Activated effector memory CD4-positive, alpha-beta T cell treated with anti-CD3 and anti-CD28 coated beads, Interleukin-2, amount 50 U/mL, for 16 hours (primary cell): ENCODE data around the gene TAGLN.

Experiments
- DNase-seq: peaks from one replicate; pipeline ENCODE4 v3.0.0-alpha.2; 2020

TAGLN gene

DNA sequence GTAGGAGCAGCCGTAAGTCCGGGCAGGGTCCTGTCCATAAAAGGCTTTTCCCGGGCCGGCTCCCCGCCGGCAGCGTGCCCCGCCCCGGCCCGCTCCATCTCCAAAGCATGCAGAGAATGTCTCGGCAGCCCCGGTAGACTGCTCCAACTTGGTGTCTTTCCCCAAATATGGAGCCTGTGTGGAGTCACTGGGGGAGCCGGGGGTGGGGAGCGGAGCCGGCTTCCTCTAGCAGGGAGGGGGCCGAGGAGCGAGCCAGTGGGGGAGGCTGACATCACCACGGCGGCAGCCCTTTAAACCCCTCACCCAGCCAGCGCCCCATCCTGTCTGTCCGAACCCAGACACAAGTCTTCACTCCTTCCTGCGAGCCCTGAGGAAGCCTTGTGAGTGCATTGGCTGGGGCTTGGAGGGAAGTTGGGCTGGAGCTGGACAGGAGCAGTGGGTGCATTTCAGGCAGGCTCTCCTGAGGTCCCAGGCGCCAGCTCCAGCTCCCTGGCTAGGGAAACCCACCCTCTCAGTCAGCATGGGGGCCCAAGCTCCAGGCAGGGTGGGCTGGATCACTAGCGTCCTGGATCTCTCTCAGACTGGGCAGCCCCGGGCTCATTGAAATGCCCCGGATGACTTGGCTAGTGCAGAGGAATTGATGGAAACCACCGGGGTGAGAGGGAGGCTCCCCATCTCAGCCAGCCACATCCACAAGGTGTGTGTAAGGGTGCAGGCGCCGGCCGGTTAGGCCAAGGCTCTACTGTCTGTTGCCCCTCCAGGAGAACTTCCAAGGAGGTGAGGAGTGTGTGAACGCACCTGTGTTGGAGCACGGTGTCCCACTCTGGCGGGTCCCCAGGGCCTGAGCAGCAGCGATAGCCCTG, at the start of gene TAGLN:
Gene TAGLN, plus strand, starts transcription at position 318 of the 863 bp plus-strand sequence. CDS start 3,644 bp downstream, outside the sequence.
- DNase-seq, result no peak

DNA sequence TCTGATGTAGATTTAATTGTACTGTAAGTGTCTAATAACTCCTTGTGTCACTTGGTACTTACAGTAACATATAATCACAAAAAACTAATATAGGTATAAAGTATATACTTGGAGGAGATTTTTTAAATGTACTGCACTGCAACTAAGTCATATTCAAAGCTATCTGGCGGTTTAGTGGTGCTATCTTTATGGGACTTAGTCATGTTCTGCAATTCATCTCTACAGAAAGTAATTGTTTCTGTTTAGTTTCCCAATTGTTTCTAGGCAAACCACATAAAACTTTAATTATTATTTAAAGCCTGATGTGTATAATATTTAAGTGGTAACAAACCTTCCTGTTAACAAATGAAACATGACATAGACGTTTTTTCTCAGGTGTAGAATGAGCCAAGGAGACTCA, 47.1 kb upstream of the TAGLN start:
- no peak for DNase-seq

DNA sequence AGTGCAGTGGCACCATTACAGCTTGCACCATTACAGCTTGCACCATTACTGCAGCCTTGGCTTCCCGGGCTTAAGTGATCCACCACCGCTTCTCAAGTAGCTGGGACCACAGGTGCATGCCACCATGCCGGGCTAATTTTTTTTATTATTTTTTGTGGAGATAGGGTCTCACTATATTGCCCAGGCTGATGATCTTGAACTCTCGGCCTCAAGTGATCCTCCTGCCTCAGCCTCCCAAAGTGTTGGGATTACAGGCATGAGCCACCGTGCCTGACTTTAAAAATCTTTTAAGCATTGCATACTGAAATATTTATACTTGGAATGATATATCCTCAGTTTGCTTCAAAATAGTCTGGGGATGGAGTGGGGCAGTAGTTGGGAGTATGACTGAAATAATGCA, 44.7 kb upstream of the TAGLN start:
- DNase-seq, result no peak

DNA sequence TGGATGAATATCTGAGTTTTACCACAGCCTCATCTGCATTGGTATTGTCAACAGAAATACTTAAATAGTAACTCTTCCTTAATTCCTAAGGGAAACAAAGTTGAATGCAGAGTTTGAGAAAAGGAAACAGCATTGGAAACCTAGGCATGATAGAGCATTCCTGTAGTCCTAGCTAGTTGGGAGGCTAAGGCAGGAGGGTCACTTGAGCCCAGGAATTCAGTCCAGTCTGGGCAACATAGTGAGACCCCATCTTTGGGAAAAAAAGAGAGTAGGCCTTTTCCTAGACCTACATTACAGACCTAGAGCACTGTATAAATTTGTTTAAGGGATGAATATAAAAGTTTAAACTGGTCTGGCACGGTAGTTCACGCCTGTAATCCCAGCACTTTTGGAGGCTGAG, 41.7 kb upstream of the TAGLN start:
- DNase-seq, result no peak

DNA sequence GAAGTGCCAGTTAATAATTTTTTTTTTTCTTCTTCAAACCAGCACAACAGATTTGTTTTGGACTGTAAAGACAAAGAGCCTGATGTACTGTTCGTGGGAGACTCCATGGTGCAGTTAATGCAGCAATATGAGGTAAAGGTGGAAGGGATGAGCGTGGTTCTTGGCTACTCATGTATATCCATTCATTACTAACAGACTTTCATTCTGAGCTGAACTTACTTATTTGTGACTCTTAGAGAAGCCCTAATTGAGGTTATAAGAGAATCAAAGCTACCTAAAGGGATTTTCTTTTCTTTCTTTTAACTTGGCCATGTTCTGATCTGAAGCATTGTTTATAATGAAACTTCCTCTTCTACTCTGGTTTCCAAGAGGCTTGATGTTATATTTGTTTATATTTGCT, 39.3 kb upstream of the TAGLN start:
- DNase-seq, result no peak

DNA sequence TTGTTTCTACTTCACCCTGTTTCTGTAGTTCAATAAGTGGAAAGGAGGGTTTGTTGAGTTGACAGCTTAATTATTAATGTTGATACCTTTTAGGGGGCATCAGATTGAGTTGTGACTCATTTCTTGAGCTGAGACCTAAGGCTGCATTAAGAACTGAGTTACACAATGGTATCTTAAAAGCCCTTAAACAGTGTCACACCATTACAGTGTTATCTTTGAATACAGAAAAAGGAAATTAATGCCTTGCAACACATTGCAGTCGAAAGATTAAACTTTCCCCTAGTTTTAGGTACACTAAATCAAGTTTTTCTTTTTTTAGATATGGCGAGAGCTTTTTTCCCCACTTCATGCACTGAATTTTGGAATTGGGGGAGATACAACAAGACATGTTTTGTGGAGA, 38.3 kb upstream of the TAGLN start:
- no peak for DNase-seq

DNA sequence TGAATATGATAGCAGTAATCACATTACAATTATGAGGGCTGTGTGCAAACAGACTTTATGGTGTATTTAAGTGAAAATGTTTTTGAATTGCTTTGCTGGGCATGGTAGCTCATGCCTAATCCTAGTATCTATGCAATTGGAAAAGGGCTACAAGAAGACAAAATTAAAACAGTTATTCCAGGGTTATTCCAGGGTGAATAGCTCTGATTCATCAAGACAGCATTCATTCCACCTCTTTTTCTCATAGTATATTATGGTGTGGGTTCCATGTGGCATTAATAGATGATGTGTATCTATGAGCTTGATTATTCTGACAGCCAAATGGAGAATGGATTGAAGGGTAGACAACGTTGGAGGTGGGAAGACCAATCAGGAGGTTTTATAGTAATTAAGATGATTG, 32.7 kb upstream of the TAGLN start:
- DNase-seq, result no peak

DNA sequence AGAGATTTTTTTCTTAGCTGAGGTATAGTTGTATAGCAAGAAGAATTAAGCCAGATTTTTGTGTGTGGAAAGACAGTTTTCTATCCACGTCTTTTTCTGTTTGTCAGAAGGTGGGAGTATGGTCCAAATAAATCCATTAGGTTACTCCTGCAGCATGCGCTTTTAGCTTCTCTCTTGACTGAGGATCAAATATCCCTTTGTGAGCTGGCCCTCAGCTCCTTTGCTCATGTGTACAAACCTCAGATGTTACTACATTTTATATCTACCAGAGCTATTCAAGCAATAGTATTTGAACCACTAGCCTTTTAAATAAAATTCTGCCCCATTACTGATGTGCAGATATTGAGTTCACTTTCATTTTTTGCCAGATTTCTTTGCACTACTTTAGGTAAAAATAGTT, 29.4 kb upstream of the TAGLN start:
- no peak for DNase-seq

DNA sequence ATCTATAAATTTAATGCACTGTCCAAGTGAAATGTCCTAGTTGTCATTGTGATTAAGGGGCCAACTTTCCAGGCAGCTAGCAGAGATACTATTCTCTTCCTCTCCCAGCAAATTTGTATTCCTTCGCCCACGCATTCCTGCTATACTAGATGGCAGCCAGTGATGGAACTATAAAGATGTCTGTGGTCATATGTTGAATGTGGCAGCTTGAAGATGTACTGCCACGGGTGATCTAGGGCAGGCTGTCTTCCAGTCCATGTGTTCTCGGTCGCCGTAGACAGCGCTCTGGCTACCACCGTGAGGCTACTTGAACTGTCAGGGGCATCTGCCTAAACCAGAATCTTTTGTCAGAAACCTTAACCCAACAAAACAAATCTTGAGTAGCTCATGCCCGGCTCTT, 29.0 kb upstream of the TAGLN start:
- no peak for DNase-seq

DNA sequence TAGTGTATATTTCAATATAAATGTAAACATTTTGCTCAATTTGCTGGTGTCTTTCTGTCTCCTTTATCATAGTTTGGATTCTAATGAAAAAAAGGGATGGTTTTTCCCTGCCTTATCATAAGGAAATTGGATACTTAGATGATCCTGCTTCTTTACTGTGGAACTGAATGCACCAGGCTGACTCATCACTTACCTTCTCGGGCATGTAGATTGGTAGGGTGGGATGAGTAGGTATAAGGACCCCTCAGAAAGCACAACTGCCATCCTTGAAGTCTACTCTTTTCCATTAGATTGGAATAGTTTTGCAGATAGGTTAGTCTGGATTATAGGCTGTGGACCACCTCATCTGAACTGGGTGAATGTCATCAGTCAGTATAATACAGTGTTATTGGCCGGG, 28.2 kb upstream of the TAGLN start:
- no peak for DNase-seq

DNA sequence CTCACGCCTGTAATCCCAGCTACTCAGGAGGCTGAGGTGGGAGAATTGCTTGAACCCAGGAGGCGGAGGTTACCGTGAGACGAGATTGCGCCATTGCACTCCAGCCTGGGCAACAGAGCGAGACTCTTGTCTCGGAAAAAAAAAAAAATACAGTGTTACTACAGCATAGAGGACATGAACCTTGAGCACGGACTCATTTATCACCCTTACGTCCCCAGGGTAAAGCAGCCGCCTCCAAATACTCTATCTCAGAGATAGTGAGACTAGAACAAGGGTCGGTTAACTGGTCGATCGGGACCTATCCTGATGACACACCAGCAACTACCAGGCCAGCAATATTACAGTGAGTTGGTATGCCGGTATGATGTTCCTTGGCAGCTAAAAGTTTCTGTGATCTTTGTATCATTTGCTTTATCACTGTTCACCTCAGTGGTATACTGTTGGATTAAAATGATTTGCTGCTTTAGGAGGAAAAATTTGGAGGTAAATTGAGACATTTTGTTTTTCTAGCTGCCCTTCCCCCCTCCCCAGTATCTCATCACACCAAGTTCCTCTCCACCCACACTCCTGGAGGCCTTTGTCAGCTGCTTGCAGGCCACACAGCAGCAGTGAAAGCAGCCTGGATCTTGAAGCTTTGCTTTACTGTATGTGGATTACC, 27.6 kb upstream of the TAGLN start:
- DNase-seq, result no peak

DNA sequence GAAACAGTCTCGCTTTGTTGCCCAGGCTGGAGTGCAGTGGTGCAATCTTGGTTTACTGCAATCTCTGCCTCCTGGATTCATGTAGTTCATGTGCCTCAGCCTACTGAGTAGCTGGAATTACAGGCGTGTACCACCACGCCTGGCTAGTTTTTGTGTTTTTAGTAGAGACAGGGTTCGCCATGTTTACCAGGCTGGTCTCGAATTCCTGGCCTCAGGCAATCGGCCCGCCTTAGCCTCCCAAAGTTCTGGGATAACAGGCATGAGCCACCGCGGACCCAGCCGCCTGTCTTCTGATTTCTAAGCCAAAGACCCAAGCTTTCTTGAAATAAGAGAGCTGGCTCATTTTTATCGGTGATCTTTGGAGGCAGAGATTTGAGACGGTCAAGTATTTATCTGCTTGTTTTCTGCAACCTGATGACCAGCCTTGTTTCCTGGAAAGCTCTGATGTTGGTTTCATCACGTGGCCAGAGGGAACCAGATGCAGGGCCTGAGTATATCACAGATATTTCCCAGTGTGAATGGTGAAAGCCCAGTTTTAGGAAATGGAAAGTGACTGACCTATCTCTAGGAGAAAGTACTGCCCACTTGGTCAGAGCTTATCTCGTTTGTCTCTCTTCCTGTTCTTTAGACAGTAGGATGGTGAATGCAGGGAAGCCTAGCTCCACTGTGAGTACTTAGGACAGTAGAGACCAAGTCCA, 26.3 kb upstream of the TAGLN start:
- no peak for DNase-seq

DNA sequence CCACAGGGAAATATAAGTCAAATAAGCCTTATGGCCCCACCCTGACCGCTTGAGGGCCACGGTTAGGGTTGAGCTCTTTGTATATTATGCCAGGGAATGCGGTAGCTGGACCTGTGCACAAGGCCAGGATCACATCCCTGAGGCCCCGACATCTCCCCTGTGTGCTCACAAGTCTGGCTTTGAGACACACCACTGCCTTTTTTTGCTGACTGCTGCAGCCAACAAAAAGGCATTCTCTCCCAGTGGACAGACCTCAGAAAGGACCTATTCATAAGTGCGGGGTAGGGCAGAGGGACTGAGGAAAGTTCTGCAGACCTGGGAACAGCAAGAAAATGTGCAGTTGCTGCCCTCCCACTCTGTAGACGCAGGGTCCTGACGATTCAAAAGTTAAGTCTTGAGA, 24.1 kb upstream of the TAGLN start:
- DNase-seq, result no peak

DNA sequence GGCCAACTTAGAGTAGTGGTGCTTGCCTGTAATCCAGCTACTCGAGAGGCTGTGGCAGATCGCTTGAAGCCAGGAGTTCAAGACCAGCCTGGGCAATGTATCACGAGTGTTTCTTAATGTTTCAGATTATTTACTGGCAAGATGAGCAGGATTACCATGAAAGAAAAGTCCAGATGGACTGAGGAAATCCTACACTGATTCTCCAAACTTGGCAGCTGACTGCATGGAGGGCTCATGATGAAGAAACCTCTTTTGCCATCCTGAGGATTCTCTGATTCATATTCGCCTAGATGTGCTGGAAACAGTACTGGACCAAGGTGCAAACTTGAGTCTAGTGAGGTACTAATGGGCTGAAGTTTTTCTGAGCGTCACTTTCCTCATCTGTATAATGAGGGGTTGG, 23.4 kb upstream of the TAGLN start:
- no peak for DNase-seq

DNA sequence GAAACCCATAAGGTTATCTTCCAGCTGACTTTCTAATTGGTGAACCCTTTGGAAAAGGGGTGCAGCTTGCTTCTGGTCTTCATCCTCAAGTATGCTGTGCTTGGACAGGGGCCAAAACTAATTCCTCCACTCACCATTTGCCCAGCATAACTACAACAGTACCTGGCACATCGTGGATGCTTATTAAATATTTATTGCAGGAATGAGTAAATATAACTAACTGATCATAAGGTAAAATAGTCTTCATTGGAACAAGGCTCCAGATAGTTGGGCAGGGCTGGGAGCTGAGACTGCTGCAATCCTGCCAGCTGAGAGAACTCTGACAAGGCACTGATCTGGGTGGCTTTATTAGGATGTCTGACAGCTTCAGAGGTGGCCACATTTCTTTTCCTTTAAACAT, 23.0 kb upstream of the TAGLN start:
- no peak for DNase-seq

DNA sequence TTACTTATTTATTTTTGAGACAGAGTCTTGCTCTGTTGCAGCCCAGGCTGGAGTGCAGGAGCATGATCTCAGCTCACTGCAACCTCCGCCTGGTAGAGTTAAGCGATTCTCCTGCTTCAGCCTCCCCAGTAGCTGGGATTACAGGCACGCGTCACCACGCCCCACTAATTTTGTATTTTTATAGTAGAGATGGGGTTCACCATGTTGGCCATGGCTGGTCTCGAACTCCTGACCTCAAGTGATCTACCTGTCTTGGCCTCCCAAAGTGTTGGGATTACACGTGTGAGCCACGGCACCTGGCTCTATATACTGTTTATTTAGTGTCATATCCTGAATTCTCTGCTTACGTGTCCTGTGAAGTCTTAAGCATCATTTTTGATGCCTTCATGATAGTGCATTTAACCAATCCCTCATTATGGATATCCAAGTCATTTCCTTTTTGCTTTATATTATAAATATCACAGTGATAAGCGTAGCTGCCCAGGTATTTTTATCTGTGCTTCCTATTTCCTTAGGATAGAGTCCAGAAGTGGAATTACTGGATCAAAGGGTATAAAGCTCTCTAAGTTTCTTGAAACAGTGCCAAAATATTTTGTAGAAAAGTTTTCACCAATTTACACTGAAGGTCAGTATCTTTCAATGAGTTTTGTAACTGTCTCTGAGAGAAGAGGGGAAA, 21.5 kb upstream of the TAGLN start:
- DNase-seq, result no peak

DNA sequence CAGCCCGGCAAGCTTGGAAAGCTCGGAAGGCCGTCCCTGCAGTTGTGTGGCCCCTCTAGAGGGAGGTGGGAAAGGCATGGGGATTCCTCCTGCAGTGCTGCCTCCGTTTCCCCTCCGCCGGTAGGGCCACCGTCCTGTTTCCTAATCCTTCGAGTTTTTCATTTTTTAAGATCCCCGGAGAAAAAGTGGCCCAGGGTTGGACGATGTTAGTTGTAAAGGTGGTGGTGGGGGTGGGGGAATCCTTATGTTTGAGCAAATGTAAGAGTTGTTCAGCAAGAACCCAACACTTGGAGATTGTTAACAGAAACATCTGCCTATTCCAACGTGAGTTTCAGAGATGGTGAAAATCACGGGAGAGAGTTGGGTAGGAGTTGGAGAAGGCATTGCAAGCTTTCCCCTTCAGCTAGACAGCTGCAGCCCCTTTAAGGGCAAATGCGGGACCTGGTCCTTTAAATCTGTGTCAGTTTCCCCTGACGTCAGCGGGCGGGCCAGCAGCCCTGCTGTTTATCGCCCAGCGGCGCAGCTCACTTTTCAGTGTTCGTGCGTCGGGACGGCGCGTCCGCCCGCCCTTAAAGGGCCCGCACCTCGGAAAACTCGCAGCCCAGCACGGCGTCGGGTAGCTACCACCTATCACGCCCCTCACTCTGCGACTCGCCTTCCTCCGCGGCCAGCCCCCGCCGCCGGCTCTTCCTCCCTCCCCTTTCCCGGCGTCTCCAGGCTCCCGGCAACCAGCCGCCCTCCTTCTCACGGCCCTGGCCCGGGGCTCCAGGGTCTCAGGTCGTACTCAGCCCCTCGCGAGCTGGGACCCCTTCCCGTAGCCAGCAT, 20.7 kb upstream of the TAGLN start, which contains the start of gene SIDT2:
Gene SIDT2, plus strand, starts transcription at position 534 of the 825 bp plus-strand sequence. CDS start 521 bp downstream, outside the sequence.
- DNase-seq, result peak; percentile 96

DNA sequence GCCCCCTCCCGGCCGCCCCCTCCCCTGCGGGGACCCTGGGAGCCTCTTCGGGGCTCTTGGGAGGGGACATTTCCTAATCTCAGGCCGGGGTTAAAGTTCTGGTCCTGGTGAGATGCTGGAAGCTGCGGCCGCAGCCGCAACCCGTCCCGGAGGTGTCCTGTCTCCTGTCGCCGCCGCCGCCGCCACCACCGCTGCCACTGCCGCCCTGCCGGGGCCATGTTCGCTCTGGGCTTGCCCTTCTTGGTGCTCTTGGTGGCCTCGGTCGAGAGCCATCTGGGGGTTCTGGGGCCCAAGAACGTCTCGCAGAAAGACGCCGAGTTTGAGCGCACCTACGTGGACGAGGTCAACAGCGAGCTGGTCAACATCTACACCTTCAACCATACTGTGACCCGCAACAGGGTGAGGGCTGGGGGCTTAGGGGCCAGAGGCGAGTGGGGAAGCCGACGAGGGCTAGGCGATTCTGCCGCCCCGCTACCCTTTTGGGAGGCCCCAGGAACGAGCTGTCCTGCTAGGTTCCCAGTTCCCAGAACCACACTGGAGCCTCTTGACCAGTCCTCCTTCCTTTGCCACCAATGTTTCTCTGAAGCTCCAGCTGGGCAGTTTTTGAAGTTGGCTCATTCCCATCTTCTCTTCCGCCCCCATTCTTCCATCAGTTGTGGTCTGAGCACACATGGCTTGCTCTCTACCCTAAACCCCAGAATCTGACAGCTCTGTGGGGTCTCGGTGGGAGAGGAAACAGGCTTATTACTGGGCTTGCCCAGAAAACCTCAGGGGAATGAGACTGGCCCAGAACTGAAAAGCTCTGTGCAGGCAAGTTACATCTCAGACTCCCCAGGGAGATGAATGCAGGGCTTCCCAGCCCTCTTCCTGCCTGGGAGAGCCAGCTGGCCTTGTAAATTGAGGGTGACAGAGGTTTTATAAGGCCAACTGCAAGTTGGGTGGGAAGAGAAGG, 19.8 kb upstream of the TAGLN start:
- DNase-seq, result peak; percentile 81

DNA sequence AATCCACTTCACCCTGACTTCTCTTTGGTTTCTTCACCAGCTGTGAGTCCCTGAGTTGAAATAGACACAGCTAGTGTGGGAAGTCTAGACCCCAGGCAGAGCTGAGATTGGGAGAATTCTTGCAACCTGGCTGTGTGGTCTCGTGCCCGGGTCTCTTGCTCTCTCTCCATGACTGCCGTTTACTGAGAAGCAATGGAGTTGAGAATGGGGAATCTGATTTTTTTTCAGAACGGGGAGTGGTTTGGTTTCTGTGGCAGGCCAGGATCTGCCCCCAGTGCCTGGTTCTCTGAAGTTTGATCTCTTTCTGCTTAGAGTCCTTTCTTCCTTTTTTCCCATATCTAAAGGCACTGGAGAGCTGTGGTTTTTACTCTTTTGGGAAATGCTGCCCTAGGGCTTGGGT, 19.1 kb upstream of the TAGLN start:
- peak; percentile 57 for DNase-seq

DNA sequence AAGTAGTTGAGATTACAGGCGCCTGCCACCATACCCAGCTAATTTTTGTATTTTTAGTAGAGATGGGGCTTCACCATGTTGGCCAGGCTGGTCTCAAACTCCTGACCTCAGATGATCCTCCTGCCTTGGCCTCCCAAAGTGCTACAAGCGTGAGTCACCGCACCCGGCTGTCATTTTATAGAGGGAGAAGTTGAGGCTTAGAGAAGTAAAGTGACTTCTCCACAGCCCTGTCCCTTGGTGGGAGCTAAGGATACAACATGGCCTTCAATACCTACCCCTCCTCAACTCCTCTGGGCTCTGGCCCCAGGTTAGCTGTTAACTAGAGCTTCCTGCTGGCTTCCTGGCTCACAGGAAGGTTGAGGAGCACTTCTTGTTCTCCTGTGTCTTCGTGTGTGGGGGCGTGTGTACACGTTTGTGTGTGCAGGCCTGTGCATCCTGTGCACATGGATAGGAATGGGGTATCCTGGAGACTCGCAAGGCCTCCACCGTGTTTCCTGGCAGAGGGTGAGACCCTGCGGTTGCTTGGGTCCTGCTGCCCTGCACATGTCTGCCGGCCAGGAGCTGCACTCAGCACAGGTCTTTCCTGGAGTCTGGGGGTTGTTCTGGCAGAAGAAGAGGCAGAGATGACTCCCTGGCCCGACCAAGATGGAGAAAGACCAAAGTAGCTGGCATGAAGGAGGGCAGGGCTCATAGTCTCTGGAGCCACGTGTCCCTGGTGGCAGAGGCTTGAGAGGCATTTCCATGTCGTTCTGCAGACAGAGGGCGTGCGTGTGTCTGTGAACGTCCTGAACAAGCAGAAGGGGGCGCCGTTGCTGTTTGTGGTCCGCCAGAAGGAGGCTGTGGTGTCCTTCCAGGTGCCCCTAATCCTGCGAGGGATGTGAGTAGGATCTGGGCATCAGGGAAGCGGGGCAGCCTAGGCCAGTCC, 18.2 kb upstream of the TAGLN start:
- DNase-seq, result peak; percentile 82
